NCI-H1105 treated with DMSO at 0.1 percent for 48 hours (cell line): ENCODE measurements around the gene CLCNKA.
"Not testable (repeated sequence)": the region's sequence is repeated elsewhere in the genome, so short reads cannot be mapped to it uniquely, and the experiment has no call there.

ENCODE experiments used
- DNase-seq: peaks from one replicate; lab custom pipeline; 2025; lab: John Stamatoyannopoulos, UW

CLCNKA gene

DNA sequence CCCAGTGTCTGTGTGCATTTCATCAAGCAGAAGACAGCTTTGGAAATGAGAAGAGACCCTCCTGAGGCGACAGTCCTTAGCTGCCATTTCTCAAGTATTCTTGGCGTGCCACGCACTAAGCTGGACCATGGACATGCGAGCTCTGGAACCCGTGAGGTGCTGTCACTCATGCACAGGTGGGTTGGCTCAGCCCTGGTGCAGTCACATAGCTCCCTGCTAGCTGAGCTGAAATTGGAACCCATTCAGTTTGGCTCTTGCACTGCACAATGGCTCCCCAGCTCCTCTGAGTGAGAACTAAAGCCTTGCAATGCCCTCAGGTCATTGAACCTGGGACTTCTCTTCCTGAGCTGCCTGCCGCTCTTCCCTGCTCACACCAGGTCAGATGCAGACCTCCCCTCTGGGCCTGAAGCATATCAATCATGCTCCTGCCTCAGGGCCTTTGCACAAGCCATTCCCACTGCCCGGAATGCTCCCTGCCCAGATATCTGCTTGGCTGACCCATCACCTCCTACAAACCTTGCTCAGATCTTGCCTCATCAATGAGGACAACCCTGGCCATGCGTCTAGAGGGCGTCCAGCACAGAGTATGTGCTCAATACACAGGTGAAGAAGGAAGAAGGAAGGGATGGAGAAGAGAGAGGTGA is 24.1 kb upstream of the CLCNKA start:
- no peak for DNase-seq

DNA sequence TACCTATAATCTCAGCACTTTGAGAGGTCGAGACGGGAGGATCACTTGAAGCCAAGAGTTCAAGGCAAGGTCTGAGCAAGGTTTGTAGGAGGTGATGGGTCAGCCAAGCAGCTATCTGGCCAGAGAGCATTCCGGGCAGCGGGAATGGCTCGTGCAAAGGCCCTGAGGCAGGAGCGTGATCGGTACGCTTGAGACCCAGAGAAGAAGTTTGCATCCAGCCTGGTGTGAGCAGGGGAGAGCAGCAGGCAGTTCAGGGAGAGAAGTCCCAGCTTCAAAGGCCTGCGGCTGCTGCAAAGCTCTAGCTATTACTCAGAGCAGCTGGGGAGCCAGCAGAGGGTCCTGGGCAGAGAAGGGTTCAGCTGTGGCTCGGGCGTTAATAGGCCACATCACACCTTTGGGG is 22.9 kb upstream of the CLCNKA start:
- DNase-seq: no peak

DNA sequence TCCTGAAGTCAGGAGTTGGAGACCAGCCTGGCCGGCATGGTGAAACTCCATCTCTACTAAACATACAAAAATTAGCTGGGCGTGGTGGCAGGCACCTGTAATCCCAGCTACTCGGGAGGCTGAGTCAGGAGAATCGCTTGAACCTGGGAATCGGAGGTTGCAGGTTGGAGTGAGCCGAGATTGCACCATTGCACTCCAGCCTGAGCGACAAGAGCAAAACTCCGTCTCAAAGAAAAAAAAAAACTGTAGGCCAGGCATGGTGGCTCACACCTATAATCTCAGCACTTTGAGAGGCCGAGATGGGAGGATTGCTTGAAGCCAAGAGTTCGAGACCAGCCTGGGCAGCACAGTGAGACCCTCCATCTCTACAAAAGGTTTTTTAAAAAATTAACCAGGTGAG is 20.6 kb upstream of the CLCNKA start:
- not testable (repeated sequence) for DNase-seq

DNA sequence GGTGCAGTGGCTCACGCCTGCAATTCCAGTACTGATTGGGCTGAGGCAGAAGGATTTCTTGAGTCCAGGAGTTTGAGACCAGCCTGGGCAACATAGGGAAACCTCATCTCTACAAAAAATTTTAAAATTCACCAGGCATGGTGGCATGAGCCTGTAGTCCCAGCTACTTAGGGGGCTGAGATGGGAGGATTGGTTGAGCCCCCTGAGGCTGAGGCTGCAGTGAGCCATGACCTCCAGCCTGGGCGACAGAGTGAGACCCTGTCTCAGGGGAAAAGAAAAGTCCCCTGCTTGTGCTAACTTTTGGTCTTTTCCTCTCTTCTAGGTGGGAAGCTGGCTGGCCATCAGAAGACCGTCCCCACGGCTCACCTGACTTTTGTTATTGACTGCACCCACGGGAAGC is 16.2 kb upstream of the CLCNKA start:
- DNase-seq: no peak

DNA sequence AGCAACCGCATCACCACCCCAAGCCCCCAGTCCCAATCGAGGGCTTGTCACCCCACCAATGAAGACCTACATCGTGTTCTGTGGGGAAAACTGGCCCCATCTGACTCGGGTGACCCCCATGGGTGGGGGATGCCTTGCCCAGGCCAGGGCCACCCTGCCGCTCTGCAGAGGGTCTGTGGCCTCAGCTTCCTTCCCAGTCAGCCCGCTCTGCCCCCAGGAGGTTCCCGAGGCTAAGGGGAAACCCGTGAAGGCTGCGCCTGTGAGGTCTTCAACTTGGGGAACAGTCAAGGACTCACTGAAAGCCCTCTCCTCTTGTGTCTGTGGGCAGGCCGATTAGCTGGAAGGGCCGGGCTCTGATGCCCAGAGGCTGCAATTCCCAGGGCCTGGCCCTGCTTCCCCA is 15.8 kb upstream of the CLCNKA start:
- DNase-seq: no peak

DNA sequence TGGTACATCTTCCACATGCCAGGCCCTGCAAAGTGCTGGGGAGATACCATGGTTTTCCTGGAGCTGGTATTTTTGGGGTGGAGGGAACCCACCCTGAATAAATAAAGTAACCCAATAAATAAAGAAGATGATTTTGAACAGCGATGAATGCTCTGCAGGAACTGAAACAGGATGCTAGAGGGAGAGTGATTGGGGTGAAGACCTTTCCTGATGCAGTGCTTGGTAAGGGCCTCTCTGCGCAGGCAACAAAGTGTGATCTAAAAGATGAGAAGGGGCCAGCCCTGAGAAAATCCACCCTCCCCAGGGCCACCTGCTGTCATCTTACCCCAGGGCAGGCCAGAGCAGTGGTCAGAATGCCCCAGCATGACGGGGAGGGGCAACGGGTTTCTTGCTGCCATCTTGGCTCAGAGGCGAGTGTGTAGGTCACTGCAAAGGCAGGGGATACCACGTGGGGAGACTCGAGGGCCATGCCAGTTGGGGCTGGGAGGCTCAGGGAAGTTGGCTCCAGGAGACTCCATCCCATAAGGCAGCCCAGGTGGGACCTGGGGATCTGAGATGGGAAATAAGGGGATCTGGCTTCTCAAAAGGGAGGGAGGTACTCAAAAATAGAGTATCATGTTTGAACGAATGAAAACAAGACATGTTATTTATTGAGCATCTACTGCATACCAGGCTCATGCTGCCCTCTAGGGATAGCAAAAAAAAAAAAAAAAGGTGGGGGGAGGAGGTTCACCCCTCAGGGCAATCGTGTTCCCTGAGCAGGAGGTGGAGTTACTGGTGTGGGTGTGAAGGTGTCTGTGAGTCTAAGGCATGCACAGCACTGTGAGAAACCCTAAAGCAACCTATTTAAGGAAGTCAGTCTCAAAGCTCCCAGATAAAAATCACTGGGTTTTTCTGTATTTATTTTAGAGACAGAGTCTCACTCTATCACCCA is 15.0 kb upstream of the CLCNKA start:
- DNase-seq: no peak

DNA sequence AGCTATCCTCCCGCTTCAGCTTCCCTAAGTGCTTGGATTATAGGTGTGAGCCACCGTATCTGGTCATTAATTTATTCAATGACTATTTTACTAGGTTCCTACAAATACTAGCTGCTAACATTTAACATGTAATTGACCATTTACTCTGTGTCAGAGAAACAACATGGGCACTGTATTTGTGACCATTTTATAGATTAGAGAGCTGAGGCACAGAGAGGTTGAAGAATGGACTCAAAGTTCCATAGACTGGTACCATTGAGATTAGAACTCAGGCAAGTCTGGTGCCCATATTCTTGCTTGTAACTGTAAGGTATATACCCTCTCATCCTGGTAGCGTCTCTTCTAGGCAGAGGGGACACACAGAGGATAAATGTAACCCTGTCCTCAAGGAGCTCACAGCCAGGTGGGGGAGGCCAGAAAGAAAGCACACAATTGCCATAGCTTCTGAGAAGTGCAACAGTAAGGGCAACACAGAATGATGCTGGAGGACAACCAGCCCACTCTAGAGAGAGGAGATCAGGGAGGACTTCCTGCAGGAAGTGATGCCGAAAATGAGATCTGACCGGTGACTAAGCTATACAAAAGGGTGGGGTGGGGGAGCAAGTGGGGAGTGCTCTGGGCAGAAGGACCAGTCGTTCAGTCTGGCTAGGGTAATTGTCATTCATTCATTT is 14.0 kb upstream of the CLCNKA start:
- no peak for DNase-seq

DNA sequence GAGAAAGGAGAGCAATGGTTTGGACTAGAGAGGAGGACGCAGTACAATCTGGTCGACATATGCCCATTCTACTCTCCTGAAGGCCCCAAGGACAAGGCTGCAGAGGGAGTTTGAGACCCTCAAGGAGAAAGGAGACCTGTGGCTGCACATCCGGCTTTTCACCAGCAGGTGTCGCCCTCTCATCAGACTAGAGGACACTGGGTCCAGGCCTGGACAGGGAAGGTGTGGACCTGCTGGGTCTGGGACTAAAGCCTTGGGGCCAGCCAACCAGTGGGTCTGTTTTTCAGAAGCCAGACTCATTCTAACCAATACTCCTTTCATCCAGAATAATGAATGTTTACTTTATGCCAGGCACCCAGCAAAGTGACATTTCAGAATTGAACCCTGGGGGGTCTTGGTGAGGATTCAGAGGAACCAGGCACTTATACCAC is 12.8 kb upstream of the CLCNKA start:
- DNase-seq: peak; percentile 54

DNA sequence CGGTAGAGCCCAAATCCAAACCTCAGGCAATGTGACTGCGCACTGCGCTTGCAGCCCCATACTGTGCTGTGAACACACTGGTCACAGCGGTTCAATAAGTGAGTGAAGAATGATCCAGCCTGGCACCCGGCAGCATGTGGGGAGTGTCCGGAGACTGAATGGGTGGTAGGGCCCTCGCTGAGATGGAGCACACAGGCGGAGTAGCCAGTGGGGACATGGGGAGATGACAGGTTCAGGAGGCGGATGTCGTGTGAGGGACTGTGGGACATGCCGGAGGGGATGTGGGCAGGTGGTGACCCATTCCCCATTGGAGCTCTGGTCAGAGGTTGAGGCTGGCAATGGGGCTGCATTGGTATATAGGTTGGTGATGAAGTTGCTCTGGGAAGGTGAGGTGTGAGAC is 12.2 kb upstream of the CLCNKA start:
- DNase-seq: no peak

DNA sequence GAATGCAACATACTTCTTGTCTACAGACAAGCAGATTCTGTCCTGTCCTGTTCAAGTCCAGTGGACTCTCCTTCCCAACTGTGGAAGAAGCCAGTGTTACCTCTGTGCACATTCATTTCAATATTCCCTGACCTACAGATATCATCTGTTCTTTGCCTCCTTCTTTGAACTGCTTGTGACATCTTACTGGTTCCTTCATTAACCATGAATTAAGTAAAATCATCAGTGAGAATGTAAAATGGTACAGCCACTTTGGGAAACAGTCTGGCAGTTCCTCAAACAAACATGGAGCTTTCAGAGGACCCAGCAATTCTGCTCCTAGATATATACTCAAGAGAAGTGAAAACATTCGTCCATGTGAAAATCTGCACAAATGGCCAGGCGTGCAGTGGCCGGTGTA is 11.0 kb upstream of the CLCNKA start:
- no peak for DNase-seq

DNA sequence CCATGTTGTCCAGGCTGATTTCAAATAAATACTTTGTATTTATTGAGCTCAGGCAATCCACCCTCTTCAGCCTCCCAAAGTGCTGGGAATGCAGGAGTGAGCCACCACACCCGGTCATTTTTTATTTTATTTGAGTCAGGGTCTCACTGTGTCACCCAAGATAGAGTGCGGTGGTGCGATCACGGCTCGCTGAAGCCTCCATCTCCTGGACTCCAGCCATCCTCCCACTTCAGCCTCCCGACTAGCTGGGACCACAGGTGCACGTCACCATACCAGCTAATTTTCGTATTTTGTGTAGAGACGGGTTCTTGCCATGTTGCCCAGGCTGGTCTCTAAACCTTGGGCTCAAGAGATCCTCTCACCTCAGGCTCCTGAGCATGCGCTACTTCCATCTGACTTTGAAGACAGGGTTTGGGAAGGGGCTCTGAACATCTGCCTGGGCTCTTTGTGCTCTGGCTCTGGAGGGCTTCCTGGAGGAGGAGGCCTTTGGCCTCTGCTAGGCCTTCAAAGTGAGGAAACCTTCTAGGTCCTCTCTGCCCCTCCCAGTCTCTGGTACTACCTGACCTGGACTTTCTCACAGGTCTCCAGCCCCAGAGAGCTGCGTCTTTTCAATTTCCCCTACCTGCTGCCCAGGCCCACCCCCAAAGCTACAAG is 9.8 kb upstream of the CLCNKA start:
- DNase-seq: no peak

DNA sequence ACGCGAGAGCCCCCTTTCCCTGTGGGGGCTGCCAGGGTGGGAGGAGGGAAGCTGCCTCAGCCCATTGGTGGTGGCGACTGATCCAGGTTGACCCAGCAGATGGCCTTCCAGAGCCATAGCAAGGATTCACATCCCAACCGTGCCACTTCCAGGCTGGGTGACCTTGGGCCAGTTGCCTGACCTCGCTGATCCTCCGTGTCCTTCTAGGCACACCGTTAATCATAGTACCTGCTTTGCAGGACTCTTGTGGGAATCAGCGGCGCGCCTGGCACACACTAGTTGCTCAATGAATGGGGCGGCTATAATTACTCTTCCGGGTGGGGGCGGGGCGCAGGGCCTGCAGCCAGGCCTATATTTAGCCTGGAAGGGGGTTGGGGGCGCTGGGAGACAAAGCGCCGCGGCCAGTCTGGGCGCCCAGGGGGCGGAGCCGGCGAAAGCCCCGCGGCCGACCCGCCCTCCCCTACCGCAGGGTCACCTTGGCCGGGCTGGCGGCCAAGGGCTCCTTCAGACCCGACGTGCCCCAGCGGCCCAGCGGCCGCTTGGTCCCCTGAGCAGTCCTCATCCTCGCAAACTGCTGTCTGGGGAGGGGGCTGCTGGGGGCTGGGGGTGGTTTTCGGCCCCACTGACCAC is 9.1 kb upstream of the CLCNKA start:
- DNase-seq: peak; percentile 18

DNA sequence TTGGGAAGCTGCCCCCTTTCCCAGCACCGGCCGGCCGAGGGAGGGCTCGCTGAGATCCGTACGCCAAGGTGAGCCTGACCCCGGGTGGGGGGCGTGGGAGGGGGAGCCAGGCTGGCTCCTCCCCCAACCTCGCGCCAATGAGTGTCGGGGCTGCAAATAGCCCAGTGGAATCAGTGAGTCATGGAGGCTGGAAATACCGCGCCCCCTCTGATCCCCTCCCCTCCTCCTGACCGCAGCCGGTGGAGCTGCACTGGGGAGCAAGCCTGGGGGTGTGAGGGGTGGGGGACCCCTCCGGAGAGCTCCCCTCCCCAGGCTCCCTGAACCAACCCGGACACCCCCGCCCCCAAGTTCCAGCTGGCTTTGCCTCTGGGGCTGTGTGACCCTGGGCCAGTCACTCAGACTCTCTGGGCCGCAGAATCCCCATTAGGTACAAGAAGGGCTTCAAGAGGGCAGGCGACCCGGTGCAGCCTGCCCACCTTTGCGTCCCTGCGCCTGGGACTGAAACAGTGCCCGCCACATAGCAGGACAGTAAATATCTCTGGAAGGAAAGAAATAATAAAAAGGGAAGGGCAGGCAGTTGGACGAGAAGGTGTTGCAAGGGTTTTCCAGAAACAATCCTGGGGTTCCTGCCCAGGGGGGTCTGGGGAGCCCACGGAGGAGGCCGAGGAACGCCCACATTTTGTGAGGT is 8.5 kb upstream of the CLCNKA start:
- no peak for DNase-seq

DNA sequence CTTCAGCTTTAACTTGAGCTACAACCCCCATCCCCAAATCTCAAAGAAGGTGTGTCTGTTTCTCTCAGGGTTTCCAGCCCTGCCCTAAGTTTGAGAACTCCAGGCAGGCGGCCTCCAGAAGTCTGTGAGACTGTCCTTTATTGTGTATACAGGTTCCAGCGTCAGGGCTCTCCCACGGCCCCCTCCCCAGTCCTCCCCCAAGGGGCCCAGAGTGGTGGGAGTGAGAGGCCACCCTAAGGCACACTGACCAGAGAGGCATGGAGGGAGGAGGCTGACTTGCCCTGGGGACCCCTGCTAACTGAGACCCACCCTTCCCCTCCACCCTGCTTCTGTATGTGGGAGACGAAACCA is 8.0 kb upstream of the CLCNKA start:
- no peak for DNase-seq

DNA sequence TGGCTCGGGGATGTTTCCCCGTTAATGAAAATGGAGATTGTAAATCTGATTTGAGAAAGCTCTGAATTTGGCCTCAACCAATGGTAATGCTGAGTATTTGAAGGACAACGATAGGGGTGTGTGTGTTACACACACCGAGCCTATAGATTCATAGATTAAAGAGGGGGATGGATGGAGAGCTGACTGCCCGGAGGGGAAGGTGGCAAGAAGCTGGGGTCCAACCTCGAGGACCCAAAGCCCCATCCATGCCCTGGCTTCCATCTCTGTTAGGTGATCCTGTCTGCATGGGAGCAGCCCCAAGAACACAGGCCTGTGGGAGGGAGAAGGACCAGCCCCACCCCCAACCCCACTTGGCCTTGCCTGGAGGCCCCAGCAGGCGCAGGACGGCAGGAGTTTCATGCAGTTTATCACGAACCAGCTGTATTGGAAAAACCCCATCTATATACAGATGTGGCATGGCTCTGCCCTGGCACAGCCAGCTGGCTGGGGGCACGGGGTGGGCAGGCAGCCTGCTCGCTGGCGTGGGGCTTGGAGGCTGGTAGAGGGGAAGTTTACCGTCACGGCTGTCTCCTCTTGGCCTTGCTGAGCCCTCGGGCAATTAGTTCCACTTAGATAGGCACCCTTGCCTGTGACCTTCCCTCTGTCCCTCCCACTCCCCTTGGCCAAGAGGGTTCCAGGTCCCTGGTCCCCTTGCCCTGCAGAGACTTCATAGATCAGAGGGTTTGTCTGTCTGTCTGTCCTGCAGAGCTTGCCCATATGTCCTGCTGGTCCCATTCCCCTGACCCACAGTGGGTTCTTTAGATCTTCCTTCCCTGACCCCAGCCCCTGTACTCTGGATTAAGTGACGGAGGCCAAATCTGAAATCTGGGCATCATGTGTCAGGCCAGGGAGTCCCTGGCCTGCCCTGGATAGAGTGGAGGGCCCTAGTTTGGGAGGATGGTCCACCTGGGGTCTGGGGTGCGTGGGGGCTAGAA is 7.0 kb upstream of the CLCNKA start:
- no peak for DNase-seq

DNA sequence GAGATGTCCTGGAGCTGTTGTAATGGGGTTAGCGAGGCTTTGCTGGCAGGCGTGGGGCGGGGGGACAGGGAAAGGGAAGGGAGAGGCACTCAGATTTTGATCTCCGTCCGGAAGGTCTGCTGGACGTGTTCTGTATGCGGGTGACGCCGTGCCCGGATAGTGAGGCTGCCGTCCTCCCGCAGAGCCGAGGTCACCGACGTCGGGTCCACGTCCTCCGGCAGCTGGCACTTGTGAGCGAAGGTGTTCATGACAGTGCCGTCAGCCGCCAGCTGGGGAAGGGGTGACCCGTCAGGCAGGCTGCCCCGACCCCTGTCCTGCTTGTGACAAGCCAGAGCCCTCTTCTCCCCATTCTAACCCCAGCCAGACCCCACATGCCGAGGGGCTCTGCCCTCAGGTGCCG is 6.3 kb upstream of the CLCNKA start:
- DNase-seq: no peak

DNA sequence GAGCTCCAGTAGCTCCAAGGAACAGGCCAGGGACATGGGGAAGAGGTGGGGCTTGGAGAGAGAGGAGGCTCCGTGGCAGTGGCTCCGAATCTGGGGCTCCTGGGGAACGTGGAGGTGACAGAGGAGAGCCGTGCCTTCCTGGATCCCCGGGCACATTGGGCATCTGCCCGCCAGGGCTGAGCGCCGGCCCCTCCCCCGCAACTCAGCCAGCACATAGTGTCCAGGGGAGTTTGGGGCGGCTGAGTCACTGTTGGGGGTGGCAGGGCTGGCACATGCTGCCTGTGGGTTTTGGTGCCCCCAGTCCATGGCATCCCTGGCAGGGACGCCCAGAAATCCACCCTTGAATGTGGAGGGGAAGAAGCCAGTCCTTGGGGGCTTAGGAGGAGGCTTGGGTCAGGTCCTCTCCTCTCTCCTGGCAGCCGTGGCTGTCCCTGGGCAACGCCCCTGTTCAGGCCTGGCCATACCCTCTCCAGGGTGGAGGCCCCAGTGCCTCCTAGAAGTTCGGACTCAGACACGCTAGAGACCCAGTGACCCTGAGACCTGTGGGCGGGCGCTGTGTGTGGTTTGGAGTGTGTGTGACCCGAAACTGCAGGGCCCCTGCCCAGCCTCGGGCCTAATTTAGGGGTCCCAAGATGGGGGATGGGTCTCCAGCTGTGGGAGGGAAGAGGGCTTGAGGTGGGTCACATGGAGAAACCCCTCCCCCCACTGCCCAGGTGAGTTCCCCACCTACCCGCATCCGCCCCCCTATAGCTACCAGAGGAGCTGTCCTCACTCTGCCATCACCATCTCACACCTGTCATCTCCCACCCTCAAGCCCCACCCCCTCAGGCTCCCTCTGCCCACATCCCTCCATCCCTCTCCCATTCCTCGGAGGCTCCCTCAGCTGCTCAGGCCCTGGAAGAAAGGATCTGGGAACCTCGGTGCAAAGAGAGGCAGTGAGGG is 5.6 kb upstream of the CLCNKA start:
- DNase-seq: no peak

DNA sequence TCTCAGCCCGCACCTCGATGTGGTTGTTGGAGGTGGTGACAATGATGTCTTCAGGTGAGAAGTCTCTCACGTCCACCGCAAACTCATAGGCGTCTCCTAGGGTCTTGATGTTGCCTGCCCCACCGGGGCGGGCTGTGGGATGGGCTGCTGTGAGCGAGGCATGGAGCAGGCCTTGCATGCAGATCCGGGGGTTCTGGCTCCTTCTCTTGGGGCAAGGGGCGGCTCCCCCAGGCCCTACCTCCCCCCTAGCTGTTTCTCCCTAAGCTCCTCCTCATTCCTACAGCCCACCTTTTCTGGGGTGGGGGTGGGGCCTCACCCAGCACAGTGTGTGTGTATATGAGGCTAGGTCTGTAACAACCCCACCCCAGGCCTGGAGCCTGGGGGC is 4.8 kb upstream of the CLCNKA start:
- DNase-seq: no peak
